Cardiac fibroblast (primary cell): ENCODE measurements around the gene ZNF606.

ENCODE experiments used
- DNase-seq, 2 donors: peaks; one replicate each; pipeline versions ENCODE4 v3.0.0 to v3.0.0-alpha.2; 2010; ENCODE audit warnings: low read depth in 2 of 2
- H3K4me3 ChIP-seq, 2 donors: replicated peaks in 1 of 2; 1 replicate in 1 of 2; 2 replicates in 1 of 2; pipeline ENCODE4 v1.5.1; 2011; ENCODE audit warnings: low read depth in 2 of 2, low read length in 2 of 2, mild to moderate bottlenecking in 2 of 2, moderate library complexity in 1 of 2
- TF ChIP-seq, protein P1 (sequence below): IDR thresholded peaks from one replicate; pipeline ENCODE4 v1.5.1; 2011; ENCODE audit warnings: low read depth, mild to moderate bottlenecking, low read length, inconsistent platforms

The ZNF606 gene

GRCh38 chr19:58001895-58002369 lies 688 bp downstream of the ZNF606 start:
- H3K4me3 ChIP-seq: peak overlapping the region; percentile 83 to 90
- TF ChIP-seq, protein P1, sequence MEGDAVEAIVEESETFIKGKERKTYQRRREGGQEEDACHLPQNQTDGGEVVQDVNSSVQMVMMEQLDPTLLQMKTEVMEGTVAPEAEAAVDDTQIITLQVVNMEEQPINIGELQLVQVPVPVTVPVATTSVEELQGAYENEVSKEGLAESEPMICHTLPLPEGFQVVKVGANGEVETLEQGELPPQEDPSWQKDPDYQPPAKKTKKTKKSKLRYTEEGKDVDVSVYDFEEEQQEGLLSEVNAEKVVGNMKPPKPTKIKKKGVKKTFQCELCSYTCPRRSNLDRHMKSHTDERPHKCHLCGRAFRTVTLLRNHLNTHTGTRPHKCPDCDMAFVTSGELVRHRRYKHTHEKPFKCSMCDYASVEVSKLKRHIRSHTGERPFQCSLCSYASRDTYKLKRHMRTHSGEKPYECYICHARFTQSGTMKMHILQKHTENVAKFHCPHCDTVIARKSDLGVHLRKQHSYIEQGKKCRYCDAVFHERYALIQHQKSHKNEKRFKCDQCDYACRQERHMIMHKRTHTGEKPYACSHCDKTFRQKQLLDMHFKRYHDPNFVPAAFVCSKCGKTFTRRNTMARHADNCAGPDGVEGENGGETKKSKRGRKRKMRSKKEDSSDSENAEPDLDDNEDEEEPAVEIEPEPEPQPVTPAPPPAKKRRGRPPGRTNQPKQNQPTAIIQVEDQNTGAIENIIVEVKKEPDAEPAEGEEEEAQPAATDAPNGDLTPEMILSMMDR: no peak
- peak; percentile 18 to 35 for DNase-seq

DNA sequence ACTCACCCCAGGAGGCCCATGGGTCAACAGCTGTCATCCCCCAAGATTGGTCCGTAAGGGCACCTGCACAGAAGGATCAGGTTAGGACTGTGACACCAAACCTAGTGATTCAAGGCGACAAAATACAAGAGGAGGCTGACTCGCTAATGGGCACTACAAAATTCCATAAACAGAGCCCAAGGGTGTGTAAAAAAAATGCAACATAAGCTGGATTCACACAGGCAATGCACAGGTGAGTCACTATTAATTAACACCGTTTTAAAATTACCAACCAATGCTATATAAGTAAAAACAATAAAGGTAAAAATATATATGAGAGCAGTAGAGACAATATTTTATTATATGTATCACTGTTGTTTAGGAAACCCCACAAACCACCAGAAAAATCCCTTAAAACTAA lies 1.9 kb downstream of the ZNF606 start:
- no peak for DNase-seq
- no peak overlapping the region for H3K4me3 ChIP-seq
- TF ChIP-seq, protein P1: no peak

DNA sequence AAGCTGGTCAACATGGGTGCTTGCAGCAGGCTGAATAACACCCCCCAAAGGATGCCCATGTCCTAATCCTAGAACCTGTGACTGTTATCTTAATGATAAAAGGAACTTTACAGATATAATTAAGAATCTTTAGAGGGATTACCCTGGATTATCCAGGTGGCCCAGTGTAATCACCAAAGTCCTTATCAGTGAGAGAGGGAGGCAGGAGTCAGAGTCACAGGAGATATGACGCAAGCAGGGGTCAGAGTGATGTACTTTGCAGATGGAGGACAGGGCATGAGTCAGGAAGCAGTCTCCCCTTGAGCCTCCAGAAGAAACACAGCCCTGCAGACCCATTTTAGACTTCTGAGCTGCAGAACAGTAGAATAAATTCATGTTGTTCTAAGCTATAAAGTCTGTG lies 9.8 kb downstream of the ZNF606 start:
- no peak overlapping the region for H3K4me3 ChIP-seq
- DNase-seq: no peak
- TF ChIP-seq, protein P1: no peak

DNA sequence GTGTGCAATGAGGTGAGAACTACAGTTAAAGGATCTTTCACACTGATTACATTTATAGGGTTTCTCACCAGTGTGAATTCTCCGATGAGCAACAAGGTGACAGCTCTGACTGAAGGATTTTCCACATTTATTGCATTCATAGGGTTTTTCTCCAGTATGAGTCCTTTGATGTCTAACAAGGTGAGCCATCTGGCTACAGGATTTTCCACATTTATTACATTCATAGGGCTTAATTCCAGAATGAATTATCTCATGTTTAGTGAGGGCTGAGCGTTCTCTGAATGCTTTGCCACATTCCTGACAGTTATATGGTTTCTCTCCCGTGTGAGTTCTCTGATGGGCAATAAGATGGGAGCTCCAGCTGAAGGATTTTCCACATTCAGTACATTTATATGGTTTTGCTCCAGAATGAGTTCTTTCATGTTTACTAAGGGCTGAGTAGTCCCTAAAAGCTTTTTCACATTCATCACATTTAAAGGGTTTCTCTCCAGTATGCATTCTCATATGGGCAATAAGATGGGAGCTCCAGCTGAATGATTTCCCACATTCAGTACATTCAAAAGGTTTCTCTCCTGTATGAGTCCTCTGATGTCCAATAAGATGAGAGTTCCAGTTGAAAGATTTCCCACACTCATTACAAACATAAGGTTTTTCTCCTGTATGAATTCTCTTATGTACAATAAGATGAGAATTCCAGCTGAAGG lies 23.9 kb downstream of the ZNF606 start:
- no peak overlapping the region for H3K4me3 ChIP-seq
- TF ChIP-seq, protein P1: no peak
- peak in 1 of 2 donors; percentile 28 for DNase-seq

GRCh38 chr19:57974434-57974833 lies 28.2 kb downstream of the ZNF606 start, which contains the start of gene C19orf18:
Gene C19orf18, minus strand, starts transcription at chr19:57974534. Its CDS starts 102 bp downstream, at chr19:57974432.
- no peak for DNase-seq
- no peak within 1 kb of the TSS for H3K4me3 ChIP-seq
- TF ChIP-seq, protein P1: no peak

DNA sequence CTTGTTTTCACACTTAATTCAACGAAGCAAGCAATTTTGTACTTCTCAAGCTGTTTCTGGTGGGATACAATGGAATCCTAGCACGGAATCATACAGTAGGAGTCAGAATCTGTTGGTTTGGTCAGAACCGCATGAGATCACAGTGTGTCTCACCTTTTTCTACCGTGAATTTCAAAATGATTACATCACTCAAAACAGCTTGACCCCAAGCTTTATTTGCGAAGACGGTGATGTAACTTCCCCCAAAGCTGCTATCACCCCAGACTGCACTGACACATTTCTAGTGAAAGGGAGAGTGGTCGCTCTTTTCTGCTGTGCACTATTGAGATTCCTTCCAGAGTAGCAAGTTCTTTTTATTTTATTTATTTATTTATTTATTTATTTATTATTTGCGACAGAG lies 37.9 kb downstream of the ZNF606 start:
- TF ChIP-seq, protein P1: no peak
- H3K4me3 ChIP-seq: no peak overlapping the region
- DNase-seq: no peak
